T-cell (primary cell): ENCODE data around the gene ZC2HC1C. TPM values are rescaled to one million over a fixed set of nuclear protein-coding genes. Genes with fewer than 3 reads are reported as not detected.

Experiments used
- ATAC-seq, 4 experiments: fragments of 200-7000 bp in 3 of 4; fragments of 150-1000 bp in 1 of 4; cut with Tn5 transposase; replicated peaks in 1 of 4; 1 replicate in 3 of 4; 2 replicates in 1 of 4; pipeline ENCODE4 v1.10.0; 2021; ENCODE audit warnings: moderate library complexity in 3 of 4, mild to moderate bottlenecking in 2 of 4, moderate number of reproducible peaks in 1 of 4
- CTCF ChIA-PET, 2 donors: fragments of 300-600 bp; sonication (Branson Sonifier 250); formaldehyde crosslinking; loops; one replicate each; lab custom pipeline; 2022; ENCODE audit warnings: antibody characterized with exemption in 2 of 2; lab: Charles Lee
- POLR2A ChIA-PET, 2 donors: fragments of 300-600 bp; sonication (Branson Sonifier 250); formaldehyde crosslinking; loops; one replicate each; lab custom pipeline; 2022; ENCODE audit warnings: antibody characterized with exemption in 2 of 2; lab: Charles Lee
- DNase-seq, 35 experiments: peaks; one replicate each; pipeline versions ENCODE4 v3.0.0 to v3.0.0-alpha.2; 2013 to 2023
- H3K27ac ChIP-seq: one replicate; pipeline ENCODE4 v1.5.1; 2013; ENCODE audit warnings: low read length
- H3K27me3 ChIP-seq, 2 experiments: replicated peaks in 1 of 2; 1 replicate in 1 of 2; 2 replicates in 1 of 2; pipeline versions ENCODE4 v1.6.1 to v1.7.0; 2013; ENCODE audit warnings: low read length in 1 of 2, mixed read lengths in 1 of 2; ENCODE audit not compliant: control insufficient read depth in 2 of 2, insufficient read depth in 2 of 2; ENCODE audit errors: extremely low read depth in 1 of 2
- H3K36me3 ChIP-seq, 2 donors: 1 replicate in 1 of 2; 2 replicates in 1 of 2; pipeline versions ENCODE4 v1.6.1 to v1.7.0; 2013; ENCODE audit warnings: low read length in 1 of 2; ENCODE audit not compliant: control insufficient read depth in 2 of 2, insufficient read depth in 1 of 2; ENCODE audit errors: extremely low read depth in 1 of 2
- H3K4me1 ChIP-seq, 2 experiments: 1 replicate in 1 of 2; 2 replicates in 1 of 2; pipeline versions ENCODE4 v1.6.1 to v1.7.0; 2013; ENCODE audit warnings: low read length in 2 of 2, mixed read lengths in 1 of 2; ENCODE audit not compliant: insufficient read depth in 2 of 2, control insufficient read depth in 1 of 2; ENCODE audit errors: extremely low read depth in 1 of 2
- H3K4me3 ChIP-seq, 2 donors: 1 replicate in 1 of 2; 2 replicates in 1 of 2; pipeline versions ENCODE4 v1.5.1 to v1.7.0; 2013; ENCODE audit warnings: mild to moderate bottlenecking in 2 of 2, low read length in 1 of 2, moderate library complexity in 1 of 2; ENCODE audit not compliant: control insufficient read depth in 1 of 2; ENCODE audit errors: extremely low read depth in 1 of 2
- H3K9me3 ChIP-seq: 2 replicates; pipeline ENCODE4 v1.7.0; 2013
- H3K27ac Mint-ChIP-seq, 2 donors: one replicate each; pipeline ENCODE4 v1.8.0; 2020 to 2021; ENCODE audit warnings: mild to moderate bottlenecking in 2 of 2, mixed read lengths in 2 of 2
- H3K27me3 Mint-ChIP-seq, 2 donors: one replicate each; pipeline ENCODE4 v1.8.0; 2021 to 2022; ENCODE audit warnings: mixed read lengths in 2 of 2
- H3K36me3 Mint-ChIP-seq: one replicate; pipeline ENCODE4 v1.8.0; 2021; ENCODE audit warnings: mixed read lengths
- H3K4me1 Mint-ChIP-seq, 3 donors: one replicate each; pipeline ENCODE4 v1.8.0; 2020 to 2022; ENCODE audit warnings: mixed read lengths in 3 of 3, mild to moderate bottlenecking in 1 of 3
- H3K4me3 Mint-ChIP-seq, 3 donors: one replicate each; pipeline ENCODE4 v1.8.0; 2020 to 2022; ENCODE audit warnings: mild to moderate bottlenecking in 3 of 3, mixed read lengths in 3 of 3, moderate library complexity in 3 of 3
- H3K9me3 Mint-ChIP-seq, 3 donors: one replicate each; pipeline ENCODE4 v1.8.0; 2020 to 2022; ENCODE audit warnings: mixed read lengths in 3 of 3
- WGBS: methylation state at CpG from one replicate; pipeline ENCODE4 v1.1.5; 2013; ENCODE audit warnings: missing lambda C conversion rate; ENCODE audit not compliant: insufficient coverage; 5-methylcytosine and 5-hydroxymethylcytosine counted together
- total RNA-seq, 35 experiments: library from RNA in 6 of 35; stranded (reverse) in 6 of 35; fragments of 120-200 nt in 1 of 35; gene quantifications; one replicate each; pipeline versions ENCODE4 v1.2.1 to v1.2.4 and lab custom pipeline; 2013 to 2026

The ZC2HC1C gene
- total RNA-seq, 5 donors from 2014 or later (not counting 1 experiment from before 2014, with no cell fraction given), result 0.36 to 1.3 (median 0.56) TPM; not detected in 1

DNA sequence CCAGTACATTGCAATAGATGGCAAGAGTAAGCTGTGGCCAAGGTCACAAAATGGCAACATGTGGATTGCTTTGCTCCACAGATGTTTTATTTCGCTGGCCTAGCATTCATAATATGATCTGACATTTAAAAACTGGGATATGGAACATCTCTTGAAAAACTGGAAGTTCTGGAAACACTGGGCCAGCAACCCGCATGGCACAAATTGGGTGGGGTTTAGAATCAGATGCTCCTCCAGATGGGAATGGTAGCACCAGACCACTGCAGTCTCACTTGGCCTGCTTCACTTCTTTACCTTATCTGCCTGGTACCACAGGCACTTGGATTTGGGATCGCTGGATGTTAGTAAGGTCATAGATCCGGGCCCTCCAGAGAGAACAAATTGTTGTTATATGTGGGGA, 10.1 kb downstream of the ZC2HC1C start:
- Mint-ChIP-seq H3K4me3 (no peak overlapping the region), H3K27ac (no peak overlapping the region), H3K4me1 (no peaks in the 10 kb centered on the region), H3K27me3 (no peaks in the 10 kb centered on the region), H3K36me3 (peaks cover 18% of the 10 kb centered on the region), H3K9me3 (no peaks in the 10 kb centered on the region)
- ATAC-seq (no peak), DNase-seq (no peak)
- H3K4me1 ChIP-seq, result no peaks in the 10 kb centered on the region
- 100% methylated on average over 2 of the region's 4 CpGs for WGBS
- H3K9me3 ChIP-seq, result no peaks in the 10 kb centered on the region
- no peak overlapping the region for H3K27ac ChIP-seq
- no peak overlapping the region for H3K4me3 ChIP-seq
- peaks cover 9 to 26% of the 10 kb centered on the region in 2 donors for H3K36me3 ChIP-seq
- H3K27me3 ChIP-seq, result no peaks in the 10 kb centered on the region
- ChIA-PET CTCF (interaction anchor here in 1 of 2 donors (0.7 kb wide), 1 partner anchor 60 kb away, joined by 5 read pairs; no protein-coding TSS in a partner anchor), POLR2A (no interaction called here)

- no peak for ATAC-seq
- CTCF ChIA-PET, result no interaction called here
- H3K9me3 Mint-ChIP-seq, result no peaks in the 10 kb centered on the region
Observed at GRCh38 chr14:75081660-75082229, 12.3 kb downstream of the ZC2HC1C start.

DNA sequence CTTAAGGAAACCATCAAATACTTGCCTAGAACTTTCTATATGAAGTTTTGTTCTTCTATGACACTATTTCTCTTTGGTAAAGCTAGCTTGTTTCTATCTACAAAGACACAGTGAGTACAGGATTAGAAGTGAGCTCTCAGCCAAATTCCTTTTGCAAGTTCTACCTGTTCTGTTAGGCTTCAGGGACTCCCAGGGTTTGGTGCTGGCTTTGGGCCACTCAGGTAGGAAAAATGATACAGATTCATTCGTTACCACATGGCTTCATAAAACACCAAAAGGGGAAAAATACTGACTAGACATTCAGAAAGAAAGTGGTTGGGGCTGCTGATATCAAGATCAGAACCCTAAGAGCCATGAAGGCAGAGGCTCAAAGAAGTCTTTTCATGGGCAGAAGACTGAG, 13.8 kb downstream of the ZC2HC1C start:
- peaks cover 39% of the 10 kb centered on the region for H3K36me3 Mint-ChIP-seq
- no peak overlapping the region for H3K27ac ChIP-seq
- WGBS, result no CpG with 5 or more reads among the region's 1 CpG
- H3K9me3 ChIP-seq, result no peaks in the 10 kb centered on the region
- no peaks in the 10 kb centered on the region for H3K27me3 ChIP-seq
- ATAC-seq (no peak), DNase-seq (no peak)
- no peak overlapping the region for H3K4me3 Mint-ChIP-seq
- H3K27me3 Mint-ChIP-seq, result no peaks in the 10 kb centered on the region
- peaks cover 9 to 60% of the 10 kb centered on the region in 2 donors for H3K36me3 ChIP-seq
- H3K27ac Mint-ChIP-seq, result peak overlapping the region in 1 of 2 donors; percentile 39
- H3K4me1 Mint-ChIP-seq, result no peaks in the 10 kb centered on the region
- CTCF ChIA-PET, result no interaction called here
- H3K4me1 ChIP-seq, result no peaks in the 10 kb centered on the region
- H3K9me3 Mint-ChIP-seq, result no peaks in the 10 kb centered on the region
- POLR2A ChIA-PET, result no interaction called here
- no peak overlapping the region for H3K4me3 ChIP-seq

More at GRCh38 chr14:75081660-75082229, 12.3 kb downstream of the ZC2HC1C start:
- no peak overlapping the region for H3K4me3 Mint-ChIP-seq
- H3K27me3 ChIP-seq, result no peaks in the 10 kb centered on the region
- POLR2A ChIA-PET, result interaction anchor here (0.6 to 0.7 kb wide), 2 partner anchors 206 to 219 kb away, joined by 3 to 5 read pairs; no protein-coding TSS in a partner anchor
- H3K36me3 ChIP-seq, result peaks cover 9 to 45% of the 10 kb centered on the region in 2 donors
- H3K36me3 Mint-ChIP-seq, result peaks cover 29% of the 10 kb centered on the region
- no peak overlapping the region for H3K4me3 ChIP-seq
- DNase-seq, result no peak
- no peaks in the 10 kb centered on the region for H3K4me1 ChIP-seq
- H3K27me3 Mint-ChIP-seq, result no peaks in the 10 kb centered on the region
- H3K27ac Mint-ChIP-seq, result no peak overlapping the region
- no CpG with 5 or more reads among the region's 2 CpGs for WGBS
- no peak overlapping the region for H3K27ac ChIP-seq
- no peaks in the 10 kb centered on the region for H3K9me3 ChIP-seq
- no peaks in the 10 kb centered on the region for H3K4me1 Mint-ChIP-seq

DNA sequence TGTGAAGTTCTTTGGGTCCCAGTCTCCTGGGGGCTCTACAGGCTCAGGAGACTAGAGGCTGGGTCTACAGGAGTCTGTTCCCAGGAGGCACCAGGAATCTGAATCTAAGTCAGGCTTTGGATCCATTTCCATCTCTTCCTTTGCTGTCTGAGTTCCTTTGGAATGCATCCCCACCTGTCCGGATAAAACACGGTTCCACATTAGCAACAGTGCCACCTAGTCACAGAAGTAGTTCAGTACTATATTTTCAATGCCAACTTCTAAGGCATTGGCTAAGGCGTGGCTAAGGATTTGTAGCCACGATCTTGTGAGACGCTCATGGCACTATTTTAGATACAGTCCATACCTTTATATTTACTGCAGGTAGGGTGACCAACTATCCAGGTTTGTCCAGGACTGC, 15.1 kb downstream of the ZC2HC1C start:
- CTCF ChIA-PET, result no interaction called here

GRCh38 chr14:75088153-75088552, 18.7 kb downstream of the ZC2HC1C start:
- H3K4me1 Mint-ChIP-seq, result no peaks in the 10 kb centered on the region
- H3K9me3 ChIP-seq, result no peaks in the 10 kb centered on the region
- H3K36me3 Mint-ChIP-seq, result peaks cover 45% of the 10 kb centered on the region
- no peak overlapping the region for H3K27ac ChIP-seq
- 95% methylated on average over 2 of the region's 2 CpGs for WGBS
- H3K27me3 ChIP-seq, result no peaks in the 10 kb centered on the region
- DNase-seq (no peak), ATAC-seq (peak in 1 of 4 experiments; percentile 18)
- no peaks in the 10 kb centered on the region for H3K4me1 ChIP-seq
- no peaks in the 10 kb centered on the region for H3K27me3 Mint-ChIP-seq
- H3K36me3 ChIP-seq, result peaks cover 9 to 70% of the 10 kb centered on the region in 2 donors
- H3K4me3 Mint-ChIP-seq, result no peak overlapping the region
- ChIA-PET CTCF (interaction anchor here (0.6 to 2.5 kb wide), 16 partner anchors 8 to 479 kb away, joined by 3 to 30 read pairs (median 4); partner anchors contain the start of gene ACYP1 (in 1 of the 2)), POLR2A (no interaction called here)
- no peak overlapping the region for H3K4me3 ChIP-seq
- H3K9me3 Mint-ChIP-seq, result no peaks in the 10 kb centered on the region
- no peak overlapping the region for H3K27ac Mint-ChIP-seq

More for the DNA sequence above, 15.1 kb downstream of the ZC2HC1C start:
- POLR2A ChIA-PET, result no interaction called here
- peaks cover 9 to 65% of the 10 kb centered on the region in 2 donors for H3K36me3 ChIP-seq
- Mint-ChIP-seq H3K36me3 (peaks cover 44% of the 10 kb centered on the region), H3K27me3 (no peaks in the 10 kb centered on the region), H3K4me1 (no peaks in the 10 kb centered on the region), H3K27ac (peak overlapping the region in 1 of 2 donors; percentile 11), H3K9me3 (no peaks in the 10 kb centered on the region), H3K4me3 (no peak overlapping the region)
- H3K27me3 ChIP-seq, result no peaks in the 10 kb centered on the region
- H3K27ac ChIP-seq, result no peak overlapping the region
- no peak for ATAC-seq
- H3K4me3 ChIP-seq, result no peak overlapping the region
- H3K9me3 ChIP-seq, result no peaks in the 10 kb centered on the region
- no peaks in the 10 kb centered on the region for H3K4me1 ChIP-seq
- DNase-seq, result no peak
- 97% methylated on average over 5 of the region's 5 CpGs for WGBS

GRCh38 chr14:75088566-75089373, 19.3 kb downstream of the ZC2HC1C start:
- peak in 27 of 35 experiments; percentile 1 to 71 (median 24) for DNase-seq
- 100% methylated on average over 3 of the region's 7 CpGs for WGBS
- no peaks in the 10 kb centered on the region for H3K9me3 Mint-ChIP-seq
- no peaks in the 10 kb centered on the region for H3K4me1 ChIP-seq
- ChIA-PET POLR2A (no interaction called here), CTCF (interaction anchor here (0.5 to 2.5 kb wide), 18 partner anchors 8 to 480 kb away, joined by 3 to 30 read pairs (median 4); partner anchors contain the start of gene ACYP1 (in 1 of the 2))
- peaks cover 46% of the 10 kb centered on the region for H3K36me3 Mint-ChIP-seq
- H3K4me3 Mint-ChIP-seq, result no peak overlapping the region
- no peaks in the 10 kb centered on the region for H3K9me3 ChIP-seq
- H3K27ac Mint-ChIP-seq, result no peak overlapping the region
- H3K27ac ChIP-seq, result no peak overlapping the region
- no peak overlapping the region for H3K4me3 ChIP-seq
- peaks cover 7 to 64% of the 10 kb centered on the region in 2 donors for H3K36me3 ChIP-seq
- ATAC-seq, result peak in 3 of 4 experiments; percentile 63 to 68 (median 68)
- H3K4me1 Mint-ChIP-seq, result no peaks in the 10 kb centered on the region
- H3K27me3 ChIP-seq, result no peaks in the 10 kb centered on the region
- no peaks in the 10 kb centered on the region for H3K27me3 Mint-ChIP-seq
